ENCODE measurements around the gene ETV6. TPM values are rescaled to one million over a fixed set of nuclear protein-coding genes. Genes with fewer than 3 reads are reported as not detected.

ETV6 gene
- total RNA-seq, 1 donor from 2014 or later: 14.7 TPM

DNA sequence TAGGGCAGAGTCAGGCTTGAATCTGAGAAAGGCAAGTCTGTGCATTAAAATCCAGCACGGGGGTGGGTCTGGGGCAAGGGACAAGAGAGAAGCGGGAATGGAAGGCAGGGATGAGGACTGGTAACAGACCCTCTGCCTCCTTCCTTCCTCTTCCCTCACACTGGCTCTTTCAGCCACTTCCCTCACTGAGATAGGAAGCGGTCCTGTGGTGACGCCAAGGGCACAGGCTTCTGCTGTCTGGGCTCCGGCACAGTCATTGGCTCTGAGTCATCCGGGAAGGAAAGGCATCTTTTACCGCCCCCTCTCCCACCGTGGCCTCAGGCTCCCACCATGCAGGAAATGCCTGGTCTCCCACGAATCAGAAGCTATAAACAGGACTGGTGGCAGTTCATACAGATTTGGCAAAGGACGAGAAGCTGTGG lies 70.2 kb downstream of the ETV6 start:
- Histone ChIP-seq H3K9me3 (no peaks in the 10 kb centered on the region), H3K4me3 (no peak overlapping the region), H3K4me1 (peaks cover 22% of the 10 kb centered on the region), H3K27me3 (no peaks in the 10 kb centered on the region), H3K27ac (no peak overlapping the region), H3K36me3 (no peaks in the 10 kb centered on the region)
- DNase-seq (ENCODE audit: extremely low spot score in 2 of 2): no peak
- TF ChIP-seq CTCF (IDR thresholded peaks at IDR 0.05) (no peak), POLR2AphosphoS5 (IDR thresholded peaks at IDR 0.05; ENCODE audit: insufficient read depth in 1 of 2, low read depth in 1 of 2) (peak in 1 of 2 donors; percentile 17)
- intact Hi-C loops (cut with DNase I): no loop called here

- no peak for DNase-seq (ENCODE audit: extremely low spot score in 2 of 2)
- no peak overlapping the region for H3K27ac ChIP-seq
- H3K4me3 ChIP-seq: no peak overlapping the region
- H3K36me3 ChIP-seq: no peaks in the 10 kb centered on the region
- H3K27me3 ChIP-seq: no peaks in the 10 kb centered on the region
- TF ChIP-seq POLR2A (IDR thresholded peaks at IDR 0.05): no peak
- no peak for TF ChIP-seq POLR2AphosphoS5 (IDR thresholded peaks at IDR 0.05; ENCODE audit: insufficient read depth in 1 of 2, low read depth in 1 of 2)
- no peak for TF ChIP-seq CTCF (IDR thresholded peaks at IDR 0.05)
- intact Hi-C loops (cut with DNase I): no loop called here
- no peaks in the 10 kb centered on the region for H3K9me3 ChIP-seq
- peaks cover 24% of the 10 kb centered on the region for H3K4me1 ChIP-seq
Observed at GRCh38 chr12:11722071-11722470, 72.6 kb downstream of the ETV6 start.

GRCh38 chr12:11722578-11723138 lies 73.2 kb downstream of the ETV6 start:
- peaks cover 23% of the 10 kb centered on the region for H3K4me1 ChIP-seq
- intact Hi-C loops (cut with DNase I): no loop called here
- no peaks in the 10 kb centered on the region for H3K36me3 ChIP-seq
- no peak overlapping the region for H3K27ac ChIP-seq
- no peak overlapping the region for H3K4me3 ChIP-seq
- DNase-seq (ENCODE audit: extremely low spot score in 2 of 2): no peak
- no peaks in the 10 kb centered on the region for H3K27me3 ChIP-seq
- no peak for TF ChIP-seq CTCF (IDR thresholded peaks at IDR 0.05)
- no peak for TF ChIP-seq POLR2AphosphoS5 (IDR thresholded peaks at IDR 0.05; ENCODE audit: insufficient read depth in 1 of 2, low read depth in 1 of 2)
- no peak for TF ChIP-seq POLR2A (IDR thresholded peaks at IDR 0.05)
- no peaks in the 10 kb centered on the region for H3K9me3 ChIP-seq

- no peak for DNase-seq (ENCODE audit: extremely low spot score in 2 of 2)
- no peak overlapping the region for H3K27ac ChIP-seq
Observed at GRCh38 chr12:11723993-11724392, 74.5 kb downstream of the ETV6 start.

More at GRCh38 chr12:11723993-11724392, 74.5 kb downstream of the ETV6 start:
- TF ChIP-seq CTCF (IDR thresholded peaks at IDR 0.05): no peak
- TF ChIP-seq POLR2A (IDR thresholded peaks at IDR 0.05): no peak
- intact Hi-C loops (cut with DNase I): no loop called here
- H3K27me3 ChIP-seq: no peaks in the 10 kb centered on the region
- no peak overlapping the region for H3K4me3 ChIP-seq
- H3K9me3 ChIP-seq: no peaks in the 10 kb centered on the region
- no peaks in the 10 kb centered on the region for H3K36me3 ChIP-seq
- H3K4me1 ChIP-seq: peaks cover 24% of the 10 kb centered on the region

All from vagina (tissue), 2 donors.